ENCODE data around the gene RHCG. TPM values are rescaled to one million over a fixed set of nuclear protein-coding genes. Genes with fewer than 3 reads are reported as not detected.

RHCG gene
- total and polyA plus RNA-seq, 4 donors, result 0.17 to 0.37 (median 0.25) TPM; not detected in 1

DNA sequence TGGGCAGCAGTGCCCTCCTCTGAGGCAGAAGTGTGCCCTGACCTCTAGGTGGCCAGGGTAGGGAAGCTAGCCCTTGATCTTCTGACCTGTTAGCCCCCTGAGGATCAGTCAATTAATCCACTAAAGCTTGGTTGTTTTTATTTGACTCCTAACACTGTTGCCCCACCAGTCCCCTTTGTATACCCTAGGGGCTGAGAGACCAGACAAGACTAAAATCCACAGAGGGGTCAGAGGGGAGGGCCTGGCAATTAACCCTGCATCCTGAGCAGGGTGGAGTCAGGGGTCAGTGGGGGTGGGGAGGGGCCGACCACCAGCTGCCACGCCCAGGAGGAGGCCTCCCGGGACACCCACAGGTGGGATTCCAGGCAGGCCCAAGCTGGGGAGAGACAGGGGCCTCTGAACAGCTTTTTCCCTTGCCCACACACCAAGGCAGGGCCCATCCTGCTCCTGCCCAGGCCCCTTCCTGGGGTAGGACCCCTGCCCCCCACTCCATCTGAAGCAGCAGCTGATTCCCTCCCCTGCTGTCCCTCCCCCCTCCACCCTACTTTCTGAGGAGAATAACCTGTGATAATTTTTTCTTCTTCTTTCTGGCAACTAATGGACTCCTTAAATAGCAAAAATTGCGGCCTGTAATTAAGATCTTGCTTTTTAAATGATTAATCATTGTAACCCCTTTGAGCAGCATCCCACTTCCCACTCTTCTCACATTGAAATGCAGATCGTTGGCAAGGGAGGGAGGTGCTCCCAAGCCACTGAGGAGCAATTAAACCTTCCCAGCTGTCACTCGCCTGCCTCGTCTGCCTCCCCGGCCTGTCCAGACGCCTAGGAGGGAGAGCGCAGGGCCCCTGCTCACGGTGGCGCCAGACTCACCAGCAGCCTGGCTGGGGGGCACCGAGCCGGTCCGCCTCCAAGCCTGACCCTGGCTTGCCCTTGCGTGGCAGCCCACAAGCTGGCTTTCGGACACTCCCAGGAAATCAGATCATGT lies 51.9 kb downstream of the RHCG start:
- Histone ChIP-seq H3K9ac (ENCODE audit: insufficient read depth in 1 of 2, low read length in 2 of 2) (no peak overlapping the region), H3K27ac (ENCODE audit: low read depth in 1 of 2, low read length in 1 of 2) (no peak overlapping the region), H3K9me3 (ENCODE audit: control insufficient read depth in 4 of 4, insufficient read depth in 3 of 4, low read length in 3 of 4) (peaks cover 0 to 2% (median 0%) of the 10 kb centered on the region in 4 donors), H3K36me3 (ENCODE audit: control insufficient read depth in 4 of 4, insufficient read depth in 4 of 4, low read length in 4 of 4) (no peaks in the 10 kb centered on the region), H3K4me1 (ENCODE audit: control insufficient read depth in 5 of 5, insufficient read depth in 5 of 5, low read length in 5 of 5) (no peaks in the 10 kb centered on the region), H3K4me3 (no peak overlapping the region), H3K27me3 (ENCODE audit: control insufficient read depth in 3 of 3, insufficient read depth in 3 of 3, low read length in 2 of 3) (peaks cover 0 to 33% (median 8%) of the 10 kb centered on the region in 3 donors)
- 37 to 51% methylated on average over 16 to 17 of the region's 17 CpGs for WGBS, 2 donors
- DNase-seq, result no peak
- TF ChIP-seq, protein P1, sequence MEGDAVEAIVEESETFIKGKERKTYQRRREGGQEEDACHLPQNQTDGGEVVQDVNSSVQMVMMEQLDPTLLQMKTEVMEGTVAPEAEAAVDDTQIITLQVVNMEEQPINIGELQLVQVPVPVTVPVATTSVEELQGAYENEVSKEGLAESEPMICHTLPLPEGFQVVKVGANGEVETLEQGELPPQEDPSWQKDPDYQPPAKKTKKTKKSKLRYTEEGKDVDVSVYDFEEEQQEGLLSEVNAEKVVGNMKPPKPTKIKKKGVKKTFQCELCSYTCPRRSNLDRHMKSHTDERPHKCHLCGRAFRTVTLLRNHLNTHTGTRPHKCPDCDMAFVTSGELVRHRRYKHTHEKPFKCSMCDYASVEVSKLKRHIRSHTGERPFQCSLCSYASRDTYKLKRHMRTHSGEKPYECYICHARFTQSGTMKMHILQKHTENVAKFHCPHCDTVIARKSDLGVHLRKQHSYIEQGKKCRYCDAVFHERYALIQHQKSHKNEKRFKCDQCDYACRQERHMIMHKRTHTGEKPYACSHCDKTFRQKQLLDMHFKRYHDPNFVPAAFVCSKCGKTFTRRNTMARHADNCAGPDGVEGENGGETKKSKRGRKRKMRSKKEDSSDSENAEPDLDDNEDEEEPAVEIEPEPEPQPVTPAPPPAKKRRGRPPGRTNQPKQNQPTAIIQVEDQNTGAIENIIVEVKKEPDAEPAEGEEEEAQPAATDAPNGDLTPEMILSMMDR (IDR thresholded peaks at IDR 0.05; ENCODE audit: control extremely low read depth, extremely low read depth), result no peak
- ATAC-seq (ENCODE audit: insufficient read depth, low FRiP score), result no peak

DNA sequence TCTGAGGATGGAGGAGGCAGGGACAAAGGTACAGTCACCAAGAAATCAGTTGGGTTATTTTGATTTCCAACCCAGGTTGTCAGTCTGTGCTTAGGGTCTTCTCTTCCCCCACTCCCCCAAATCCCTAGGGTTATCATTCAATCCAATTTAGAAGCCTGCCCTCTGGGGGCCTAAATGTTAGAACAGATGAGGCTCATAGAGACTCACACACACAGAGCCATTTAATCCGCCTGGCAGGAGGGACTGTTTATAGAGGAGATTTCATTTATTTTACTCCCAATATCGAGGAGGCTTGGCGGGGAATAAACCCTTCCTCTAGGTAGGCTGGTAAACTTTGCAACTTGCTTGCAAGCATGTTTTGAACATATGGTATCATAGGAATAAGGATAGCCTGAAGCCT lies 52.8 kb downstream of the RHCG start:
- no peak overlapping the region for H3K9ac ChIP-seq (ENCODE audit: insufficient read depth in 1 of 2, low read length in 2 of 2)
- 53 to 69% methylated on average over 3 of the region's 3 CpGs for WGBS, 2 donors
- DNase-seq (no peak), ATAC-seq (ENCODE audit: insufficient read depth, low FRiP score) (no peak)
- H3K27ac ChIP-seq (ENCODE audit: low read depth in 1 of 2, low read length in 1 of 2), result no peak overlapping the region
- H3K27me3 ChIP-seq (ENCODE audit: control insufficient read depth in 3 of 3, insufficient read depth in 3 of 3, low read length in 2 of 3), result peaks cover 0 to 26% (median 5%) of the 10 kb centered on the region in 3 donors
- H3K9me3 ChIP-seq (ENCODE audit: control insufficient read depth in 4 of 4, insufficient read depth in 3 of 4, low read length in 3 of 4), result peaks cover 0 to 2% (median 0%) of the 10 kb centered on the region in 4 donors
- H3K4me1 ChIP-seq (ENCODE audit: control insufficient read depth in 5 of 5, insufficient read depth in 5 of 5, low read length in 5 of 5), result no peaks in the 10 kb centered on the region
- TF ChIP-seq, protein P1 (IDR thresholded peaks at IDR 0.05; ENCODE audit: control extremely low read depth, extremely low read depth), result no peak
- H3K36me3 ChIP-seq (ENCODE audit: control insufficient read depth in 4 of 4, insufficient read depth in 4 of 4, low read length in 4 of 4), result no peaks in the 10 kb centered on the region
- no peak overlapping the region for H3K4me3 ChIP-seq

DNA sequence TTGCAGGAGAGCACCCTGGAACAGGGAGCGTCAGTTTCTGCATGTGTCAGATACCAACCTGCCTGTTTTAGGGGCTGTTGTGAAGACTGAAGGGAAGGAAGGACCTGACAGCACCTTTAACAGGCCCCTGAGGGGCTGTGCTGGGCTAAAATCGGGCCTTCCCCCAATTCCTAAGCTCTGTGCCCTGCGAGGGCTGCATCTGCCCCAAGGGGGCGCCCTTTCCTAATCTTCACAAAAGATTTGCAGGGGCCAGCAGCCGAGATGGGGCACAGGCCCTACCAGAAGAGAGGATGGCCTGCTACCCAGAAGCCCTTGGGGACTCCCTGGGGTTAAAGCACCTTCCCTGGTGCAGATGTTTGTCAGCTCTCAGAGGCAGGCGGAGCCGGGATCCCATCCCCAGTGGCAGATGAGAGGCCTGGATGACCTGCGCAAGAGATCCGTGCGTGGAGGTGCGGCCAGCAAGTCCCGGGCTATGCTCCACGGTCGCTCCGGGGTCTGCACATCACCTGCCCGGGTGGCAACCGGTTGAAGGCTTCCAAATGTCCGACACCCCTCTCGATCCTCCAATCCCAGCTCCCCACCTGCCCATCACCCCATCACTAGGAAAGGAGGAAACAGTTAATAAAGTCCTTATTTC lies 53.6 kb downstream of the RHCG start:
- DNase-seq (peak; percentile 21 to 41 (median 28)), ATAC-seq (ENCODE audit: insufficient read depth, low FRiP score) (no peak)
- H3K4me3 ChIP-seq, result no peak overlapping the region
- H3K4me1 ChIP-seq (ENCODE audit: control insufficient read depth in 5 of 5, insufficient read depth in 5 of 5, low read length in 5 of 5), result no peaks in the 10 kb centered on the region
- no peaks in the 10 kb centered on the region for H3K36me3 ChIP-seq (ENCODE audit: control insufficient read depth in 4 of 4, insufficient read depth in 4 of 4, low read length in 4 of 4)
- H3K9ac ChIP-seq (ENCODE audit: insufficient read depth in 1 of 2, low read length in 2 of 2), result no peak overlapping the region
- H3K9me3 ChIP-seq (ENCODE audit: control insufficient read depth in 4 of 4, insufficient read depth in 3 of 4, low read length in 3 of 4), result peaks cover 0 to 2% (median 0%) of the 10 kb centered on the region in 4 donors
- no peak overlapping the region for H3K27ac ChIP-seq (ENCODE audit: low read depth in 1 of 2, low read length in 1 of 2)
- TF ChIP-seq, protein P1 (IDR thresholded peaks at IDR 0.05; ENCODE audit: control extremely low read depth, extremely low read depth), result no peak
- WGBS, 2 donors, result 56 to 71% methylated on average over 19 of the region's 19 CpGs
- H3K27me3 ChIP-seq (ENCODE audit: control insufficient read depth in 3 of 3, insufficient read depth in 3 of 3, low read length in 2 of 3), result peaks cover 0 to 24% (median 3%) of the 10 kb centered on the region in 3 donors

All from lung (tissue), 12 donors.